ENCODE data around the gene REG4.

REG4 gene

DNA sequence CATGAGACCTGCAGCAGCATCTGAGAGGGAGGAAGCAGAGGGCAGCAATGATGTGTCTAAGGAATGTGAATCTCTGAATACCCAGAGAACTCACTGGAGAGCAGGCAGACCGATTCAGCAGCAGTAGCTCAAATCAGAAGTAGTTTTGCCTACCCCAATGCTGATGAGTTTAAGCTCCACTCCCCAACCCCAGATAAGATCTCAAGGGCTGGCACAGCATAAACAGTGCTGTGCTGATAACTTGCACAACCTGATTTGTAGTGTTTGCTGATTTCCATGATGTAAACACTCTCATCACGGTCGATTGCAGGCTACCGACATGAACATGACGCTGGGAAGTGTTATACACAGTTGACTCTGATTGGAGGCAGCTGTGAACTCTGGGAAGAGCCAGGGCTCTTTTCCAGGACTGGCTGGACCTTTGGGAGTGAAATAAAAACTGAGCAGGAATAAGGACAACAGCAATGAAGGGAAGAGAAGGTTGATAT is 31.3 kb downstream of the REG4 start:
- no peak for DNase-seq (ENCODE audit: low spot score)

DNA sequence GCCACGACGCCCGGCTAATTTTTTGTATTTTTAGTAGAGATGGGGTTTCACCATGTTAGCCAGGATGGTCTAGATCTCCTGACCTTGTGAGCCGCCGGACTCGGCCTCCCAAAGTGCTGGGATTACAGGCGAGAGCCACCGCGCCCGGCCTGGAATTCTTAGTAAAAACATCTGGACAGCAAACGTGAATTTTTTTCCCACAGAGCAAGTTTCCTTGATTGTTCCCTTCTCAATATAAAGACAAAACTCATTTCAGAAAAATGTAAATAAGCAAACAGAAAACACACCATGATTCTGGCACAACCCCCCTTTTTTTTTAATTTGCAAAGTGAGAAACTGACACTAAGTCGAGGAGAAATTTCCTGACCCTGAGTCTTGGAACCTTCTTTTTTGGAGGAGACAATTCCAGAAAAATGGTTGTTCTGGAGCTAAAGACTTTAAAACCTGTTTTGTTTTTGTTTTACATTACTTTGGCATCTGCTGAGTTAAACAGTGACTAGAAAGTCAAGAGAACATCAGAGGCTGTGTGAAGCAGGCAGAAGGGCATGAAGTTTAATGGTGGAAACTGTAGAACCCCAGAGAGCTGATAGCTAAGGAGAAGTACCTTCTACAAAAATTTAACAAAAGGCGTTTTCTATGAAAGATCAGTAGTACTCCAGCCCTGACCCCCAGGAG is 32.2 kb downstream of the REG4 start:
- DNase-seq (ENCODE audit: low spot score): no peak

DNA sequence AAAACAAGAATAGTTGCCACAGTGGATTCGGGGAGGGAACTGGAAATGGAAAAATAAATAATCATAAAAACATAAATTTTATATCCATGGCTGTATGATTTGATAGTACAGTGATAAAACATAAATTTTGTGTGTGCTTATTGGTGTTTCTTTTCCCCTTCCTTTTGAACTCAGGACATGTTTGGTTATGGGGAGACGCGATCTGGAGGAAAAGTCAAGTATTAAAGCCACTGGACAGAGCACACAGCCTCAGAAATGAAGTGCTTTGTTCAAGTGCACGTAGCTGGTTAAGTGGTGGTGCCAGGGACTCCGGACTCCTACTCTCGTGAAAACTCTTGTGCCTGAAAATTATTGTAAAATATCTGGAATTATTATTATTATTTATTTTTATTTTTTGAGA is 32.9 kb downstream of the REG4 start:
- DNase-seq (ENCODE audit: low spot score): no peak

DNA sequence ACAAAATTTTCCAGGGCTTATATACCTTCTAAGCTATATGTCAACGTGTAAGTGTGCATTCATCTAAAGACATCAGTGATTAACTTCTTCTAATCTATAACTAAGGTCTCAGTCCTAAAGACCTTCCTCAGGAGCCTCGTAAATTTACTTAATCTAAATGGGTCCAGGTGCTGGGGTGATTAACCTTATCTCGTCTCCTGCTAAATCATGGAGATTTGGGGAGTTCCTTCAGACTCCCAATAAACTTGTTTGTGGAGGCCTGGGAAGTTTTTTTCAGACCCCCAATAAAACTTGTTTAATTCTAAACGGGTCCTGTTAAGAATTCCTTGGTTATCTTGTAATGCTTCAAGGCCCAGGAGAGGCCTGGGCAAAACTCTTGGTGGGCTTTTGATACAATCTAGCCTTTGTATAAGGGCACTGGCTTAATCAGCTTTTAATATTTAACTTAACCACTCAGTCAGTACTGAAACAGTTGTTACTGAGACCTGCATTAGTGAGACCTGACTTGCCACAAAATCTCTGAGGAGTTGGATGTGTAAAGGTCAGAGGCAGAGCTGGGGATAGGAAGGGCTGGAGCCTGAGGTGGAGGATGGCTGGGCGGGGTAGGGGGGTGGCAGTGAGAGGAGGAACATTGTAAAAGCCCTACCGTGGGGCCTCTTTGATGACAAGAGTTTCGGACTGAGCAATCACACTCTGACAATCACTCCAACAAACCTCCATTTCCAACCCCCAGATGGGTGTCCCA is 36.3 kb downstream of the REG4 start:
- no peak for DNase-seq (ENCODE audit: low spot score)

DNA sequence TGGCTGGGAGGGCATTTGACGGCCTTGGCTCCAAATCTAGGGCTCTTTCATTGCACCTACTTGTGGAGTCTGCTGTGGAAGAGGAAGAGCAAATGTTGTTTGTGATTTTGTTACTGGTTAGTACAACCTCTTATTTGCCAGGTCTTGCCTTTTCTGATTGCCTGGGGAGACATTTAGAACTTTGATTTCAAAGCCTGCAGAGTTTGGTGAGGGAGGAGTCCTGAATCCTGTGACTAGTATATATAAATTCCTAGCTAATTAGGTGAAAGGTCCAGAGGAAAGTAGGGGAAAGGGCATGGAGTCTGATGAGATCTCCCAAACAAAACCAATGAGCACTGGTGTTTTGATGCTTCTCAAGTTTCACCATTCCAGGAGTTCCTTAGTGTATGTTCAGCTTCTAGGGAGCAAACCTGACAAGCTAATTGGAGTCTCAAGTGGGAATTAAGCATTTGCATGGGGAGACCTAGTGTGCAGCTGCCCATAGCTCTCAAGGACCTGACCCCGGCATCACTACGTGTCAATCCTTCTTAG is 37.5 kb downstream of the REG4 start:
- DNase-seq (ENCODE audit: low spot score): no peak

DNA sequence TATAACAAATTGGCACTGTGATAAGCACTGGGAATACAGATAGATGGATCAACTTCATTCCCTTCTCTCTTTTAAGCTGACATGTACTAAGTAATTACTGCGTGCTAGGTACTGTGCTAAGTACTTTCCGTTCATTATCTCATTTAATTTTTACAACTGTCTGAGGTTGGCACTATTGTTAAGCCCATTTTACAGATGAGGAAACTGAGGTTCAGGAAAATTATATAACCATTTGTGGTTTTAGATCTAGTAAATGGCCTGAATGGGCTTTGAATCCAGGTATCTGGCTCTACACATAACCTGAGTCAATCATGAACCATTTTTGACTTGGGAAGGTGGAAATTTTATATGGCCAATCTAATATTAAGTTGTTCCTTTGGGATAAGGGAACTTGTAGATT is 39.0 kb downstream of the REG4 start:
- DNase-seq (ENCODE audit: low spot score): no peak

DNA sequence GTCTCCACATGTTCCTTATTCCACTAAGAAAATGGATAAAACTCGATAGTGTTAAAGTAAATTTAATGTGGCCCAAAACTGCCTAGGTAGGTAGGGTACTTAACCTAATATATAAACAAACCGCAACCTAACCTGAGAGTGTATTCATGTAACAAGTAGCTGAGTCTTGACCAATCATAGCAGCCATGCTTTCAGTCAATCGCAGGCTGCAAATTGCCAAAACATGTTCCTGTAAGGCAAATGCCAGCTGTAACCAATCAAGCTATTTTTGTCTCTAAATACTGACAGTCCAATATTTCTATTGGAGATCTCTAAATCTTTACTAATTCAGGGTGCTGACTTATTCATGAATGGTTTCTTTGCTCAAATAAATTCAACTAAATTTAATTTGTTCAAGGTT is 39.5 kb downstream of the REG4 start:
- no peak for DNase-seq (ENCODE audit: low spot score)

DNA sequence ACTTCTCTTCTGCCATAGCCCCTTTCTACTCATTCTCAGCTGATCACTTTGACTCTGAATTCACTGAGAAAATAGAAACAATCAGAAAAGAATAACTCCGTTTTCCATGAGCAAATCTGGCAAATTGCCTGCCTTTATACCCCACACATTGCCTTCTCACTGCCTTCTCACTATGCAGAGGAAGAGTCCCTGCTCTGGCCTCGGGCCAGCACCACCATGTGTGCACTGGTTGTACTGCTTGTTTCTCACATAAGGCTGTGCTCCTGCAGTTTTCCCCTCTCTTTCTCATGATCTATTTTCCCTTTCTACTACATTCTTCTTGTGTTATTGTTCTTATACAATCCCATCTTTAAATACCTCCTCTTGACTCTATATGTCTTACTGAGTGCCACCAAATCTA is 40.2 kb downstream of the REG4 start:
- DNase-seq (ENCODE audit: low spot score): no peak

DNA sequence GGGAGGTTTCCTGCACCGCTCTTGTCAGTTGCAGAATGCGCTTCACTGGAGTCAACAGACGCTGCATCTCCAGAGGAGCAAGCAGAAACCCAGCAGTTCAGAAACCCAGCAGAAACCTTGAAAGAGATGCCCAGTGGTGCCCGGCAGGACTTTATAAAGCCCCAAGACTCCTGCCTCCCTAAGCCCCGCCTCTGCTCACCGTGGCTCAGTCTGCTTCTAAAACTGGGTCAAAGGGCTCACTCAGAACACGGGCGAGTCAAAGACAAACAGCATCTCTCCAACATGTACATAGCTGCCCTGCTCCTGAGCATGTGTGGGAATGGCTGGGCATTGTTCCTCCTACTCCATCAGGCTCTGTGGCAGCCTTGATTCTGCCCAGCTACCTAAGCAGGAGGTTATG is 42.5 kb downstream of the REG4 start, which contains the start of gene HMGCS2:
TSS of gene HMGCS2 (minus strand) at position 128 of the 400 bp plus-strand sequence. CDS start at position 67, 61 bp downstream.
- DNase-seq (ENCODE audit: low spot score): no peak

DNA sequence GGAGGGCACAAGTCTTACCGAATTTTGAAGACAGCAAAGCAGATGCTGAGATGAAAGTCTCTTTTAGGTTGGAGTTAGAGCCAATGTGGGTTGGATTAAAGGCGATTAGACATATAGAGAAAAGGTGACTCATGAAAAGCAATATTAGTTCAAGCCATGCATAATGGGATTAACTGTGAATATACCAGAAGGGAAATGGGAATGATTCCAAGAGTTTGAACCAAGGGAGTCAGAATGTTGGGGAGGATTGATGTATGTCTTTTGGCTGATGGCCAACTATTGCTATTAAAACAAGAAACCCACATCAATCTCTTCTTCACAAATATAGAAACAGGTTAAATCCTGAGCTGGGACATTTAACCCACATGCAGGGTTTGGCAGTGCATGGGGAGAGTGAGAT is 43.8 kb downstream of the REG4 start:
- no peak for DNase-seq (ENCODE audit: low spot score)

DNA sequence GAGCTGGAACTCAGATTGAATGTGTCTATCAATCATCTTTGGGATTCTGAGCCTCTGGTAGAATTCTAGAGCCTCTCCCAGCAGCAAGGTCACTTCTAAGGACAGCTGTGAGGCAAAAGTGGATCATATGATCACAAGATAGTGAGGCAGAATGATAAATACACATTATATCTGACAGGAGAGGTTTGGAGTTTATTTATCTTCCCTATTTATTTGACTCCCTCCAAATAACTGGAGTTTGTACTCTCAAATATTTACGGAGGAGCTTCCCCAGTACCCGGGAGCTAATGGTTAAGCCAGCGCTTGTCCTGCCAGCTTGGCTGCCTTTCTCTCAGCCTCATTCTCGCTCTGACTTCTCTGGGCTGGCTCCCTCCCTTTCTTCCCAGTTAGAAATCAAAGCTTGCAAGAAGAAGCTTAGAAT is 44.9 kb downstream of the REG4 start:
- no peak for DNase-seq (ENCODE audit: low spot score)

DNA sequence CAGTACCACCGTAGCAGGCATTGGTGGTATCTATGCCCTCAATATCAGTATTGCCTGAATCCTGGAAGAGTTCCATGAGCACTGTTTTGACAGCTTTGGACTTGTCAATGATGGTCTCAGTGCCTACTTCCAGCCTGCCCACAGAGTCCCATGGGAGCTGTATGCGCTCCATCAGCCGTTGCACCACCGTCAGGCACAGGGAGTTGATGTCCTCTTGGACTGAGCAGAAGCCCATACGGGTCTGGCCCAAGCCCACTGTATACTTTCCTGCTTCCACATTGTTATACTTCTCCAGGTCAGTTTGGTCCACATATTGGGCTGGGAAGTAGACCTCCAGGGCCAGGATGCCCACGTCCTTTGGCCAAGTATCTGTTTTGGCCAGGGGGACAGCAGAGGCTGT is 47.0 kb downstream of the REG4 start:
- DNase-seq (ENCODE audit: low spot score): no peak

DNA sequence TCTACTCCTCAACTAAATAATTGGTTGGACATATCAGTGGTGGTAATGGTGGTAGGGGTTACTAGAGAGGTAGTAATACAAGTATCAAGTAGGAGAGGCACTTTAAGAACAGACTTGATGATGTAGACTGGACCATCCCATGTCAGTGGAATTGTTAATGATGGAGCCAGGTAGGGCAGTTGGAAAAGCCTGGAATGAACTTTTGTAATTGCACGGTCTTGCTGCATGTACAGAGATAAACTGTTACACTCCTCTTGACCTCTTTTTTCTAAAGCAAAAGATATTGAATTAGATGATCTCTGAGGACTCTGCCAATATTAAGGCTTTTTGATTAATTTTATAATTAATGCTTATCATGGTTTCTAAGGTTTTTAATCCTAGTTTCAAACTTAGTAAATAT is 48.3 kb downstream of the REG4 start:
- no peak for DNase-seq (ENCODE audit: low spot score)

DNA sequence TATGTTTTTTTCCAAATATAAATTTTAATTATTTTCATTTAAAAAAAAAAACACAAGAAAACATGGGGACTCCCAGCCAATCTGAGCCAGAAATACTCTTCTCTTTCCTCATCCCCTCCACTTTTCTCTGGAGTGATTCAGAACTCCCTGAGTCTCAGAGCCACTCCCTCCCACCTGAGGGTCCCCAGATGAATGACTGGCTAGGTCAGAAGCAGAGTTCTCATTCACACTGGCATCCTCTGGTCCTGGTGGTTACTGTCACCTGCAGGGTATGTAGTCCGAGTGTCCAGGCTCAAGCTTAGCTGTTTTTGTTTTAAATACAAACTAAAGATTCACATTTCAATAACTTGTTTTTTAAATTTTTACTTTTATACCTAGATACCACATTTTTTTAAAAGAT is 48.9 kb downstream of the REG4 start:
- DNase-seq (ENCODE audit: low spot score): no peak

DNA sequence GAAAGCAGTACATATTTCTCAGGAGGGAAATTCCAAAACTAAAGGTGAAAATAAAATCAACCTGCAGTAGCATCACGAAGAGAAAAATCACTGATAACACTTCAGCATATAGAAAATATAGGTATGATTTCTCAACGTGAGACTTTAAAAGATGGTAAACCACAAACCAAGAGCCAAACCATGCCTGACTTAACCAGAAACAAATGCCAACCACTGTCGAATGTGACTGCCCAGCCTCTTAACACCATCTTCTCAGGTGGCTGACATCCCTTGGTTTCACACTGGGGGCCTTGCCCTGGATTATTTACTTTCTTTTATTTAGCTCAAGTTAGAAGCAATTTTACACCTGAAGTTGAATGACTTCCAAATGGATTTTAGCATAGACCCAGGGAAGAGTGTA is 52.7 kb downstream of the REG4 start:
- DNase-seq (ENCODE audit: low spot score): no peak

DNA sequence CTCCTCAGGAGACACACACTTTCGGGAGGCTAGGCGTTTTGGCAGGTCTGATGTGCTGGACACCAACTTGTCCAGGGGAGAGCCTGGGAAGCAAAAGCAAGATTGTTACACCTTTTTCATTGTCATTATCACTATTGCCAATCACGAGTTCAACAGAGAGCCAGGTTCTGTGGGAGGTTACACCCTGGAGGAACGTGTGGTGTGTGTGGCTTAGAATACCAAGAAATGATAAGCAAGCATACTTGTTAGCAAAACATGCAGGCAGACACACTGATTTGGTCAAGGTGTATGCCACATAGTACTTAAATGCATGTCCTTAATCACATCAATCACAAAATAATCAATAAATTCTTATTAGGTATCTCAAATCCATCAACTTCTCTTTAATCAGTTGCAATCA is 58.7 kb downstream of the REG4 start:
- no peak for DNase-seq (ENCODE audit: low spot score)

DNA sequence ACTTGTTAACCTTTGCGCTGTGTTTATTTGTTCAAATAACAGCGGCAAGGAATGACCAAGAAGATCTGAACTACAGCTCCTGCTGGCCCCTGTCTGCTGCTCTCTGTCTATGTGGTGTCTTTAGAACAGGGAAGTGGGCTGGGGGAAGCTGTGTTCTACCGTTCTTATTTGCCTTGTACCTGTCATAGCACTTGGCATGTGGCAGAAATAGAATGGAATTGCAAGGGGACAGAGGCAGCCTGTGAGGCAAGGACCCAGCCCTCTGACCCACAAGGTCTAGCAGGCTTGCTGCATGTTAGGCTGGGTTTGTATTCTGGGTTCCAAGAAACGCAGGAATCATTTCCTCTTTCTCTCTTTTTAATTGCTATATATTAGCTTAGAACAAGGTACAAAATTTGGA is 63.2 kb downstream of the REG4 start:
- no peak for DNase-seq (ENCODE audit: low spot score)

DNA sequence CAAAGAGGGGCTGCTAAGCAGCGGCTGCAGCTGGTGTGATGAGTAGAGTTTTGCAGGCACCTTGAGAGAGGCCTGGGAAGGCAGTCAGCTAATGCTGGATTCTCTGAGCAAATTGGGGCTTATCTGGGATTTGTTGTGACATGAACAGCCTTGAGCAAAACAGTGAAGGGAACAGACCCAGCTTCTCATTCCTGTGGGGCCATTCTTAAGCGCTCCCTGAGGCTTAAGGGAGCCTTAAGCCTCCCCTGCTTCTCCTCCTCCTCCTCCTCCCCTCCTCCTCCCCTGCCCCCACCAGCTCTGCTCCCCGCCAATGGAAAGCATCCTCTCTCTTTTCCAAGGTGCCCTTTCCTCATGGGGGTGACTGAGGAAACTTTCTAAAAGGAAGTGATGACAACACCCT is 63.8 kb downstream of the REG4 start:
- DNase-seq (ENCODE audit: low spot score): no peak

DNA sequence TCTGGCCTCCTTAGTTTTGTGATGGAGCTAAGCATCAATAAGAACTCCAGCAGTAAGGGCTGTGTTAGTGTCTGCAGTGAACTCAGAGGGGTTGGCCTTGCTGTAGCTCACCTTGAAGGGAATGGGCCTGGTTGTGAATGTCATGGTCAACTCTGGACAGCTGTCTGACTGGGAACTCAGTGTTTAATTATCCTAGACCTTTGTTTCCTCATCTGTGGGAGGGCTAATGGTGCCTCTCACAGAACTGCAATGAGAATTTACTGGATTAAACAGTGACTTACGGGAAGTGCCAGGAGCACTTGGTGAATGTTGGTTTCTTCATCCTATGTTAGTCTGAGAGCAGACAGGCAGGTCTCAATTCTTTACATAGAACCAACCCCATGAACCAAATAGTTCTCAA is 66.2 kb downstream of the REG4 start:
- no peak for DNase-seq (ENCODE audit: low spot score)

DNA sequence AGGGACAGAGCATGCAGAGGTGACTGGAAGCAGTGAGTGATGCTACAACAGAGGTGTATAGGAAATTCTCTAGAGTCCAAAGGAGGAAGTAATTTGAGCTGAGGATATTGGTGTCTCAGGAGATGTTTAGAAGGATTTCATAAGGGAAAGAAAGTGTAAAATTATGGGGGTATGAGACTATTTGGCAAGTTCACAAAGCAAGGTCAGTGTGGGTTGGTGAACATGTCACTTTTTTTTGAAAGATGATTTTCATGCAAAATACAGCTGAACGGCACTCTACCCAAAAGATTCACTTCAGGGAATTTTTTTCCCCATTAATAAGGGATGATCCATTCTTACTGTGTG is 66.7 kb downstream of the REG4 start:
- DNase-seq (ENCODE audit: low spot score): no peak
